ENCODE measurements around the gene FCGR2B. TPM values are rescaled to one million over a fixed set of nuclear protein-coding genes. Genes with fewer than 3 reads are reported as not detected.
"Not testable (repeated sequence)": the region's sequence is repeated elsewhere in the genome, so short reads cannot be mapped to it uniquely, and the experiment has no call there.

The FCGR2B gene
- total RNA-seq, 2 experiments from 2014 or later, result not detected

DNA sequence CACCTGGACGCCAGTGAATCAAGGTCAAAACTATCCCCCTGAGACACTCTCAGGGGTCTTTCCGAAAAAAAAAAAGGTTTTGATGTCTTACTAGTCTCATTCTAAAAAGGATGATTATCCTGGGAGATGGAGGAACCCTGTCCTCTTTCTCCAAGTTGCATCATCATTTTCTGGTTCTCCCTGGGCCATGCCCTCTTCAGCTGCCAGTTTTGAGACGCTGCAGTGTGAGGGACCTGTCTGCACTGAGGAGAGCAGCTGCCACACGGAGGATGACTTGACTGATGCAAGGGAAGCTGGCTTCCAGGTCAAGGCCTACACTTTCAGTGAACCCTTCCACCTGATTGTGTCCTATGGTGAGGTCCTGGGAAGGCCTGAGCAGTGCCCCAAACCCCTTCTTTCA lies 47.6 kb downstream of the FCGR2B start:
- intact Hi-C loops (cut with DNase I, micrococcal nuclease), result no loop called here
- H3K36me3 Mint-ChIP-seq (ENCODE audit: low read depth), result no peaks in the 10 kb centered on the region
- no peaks in the 10 kb centered on the region for H3K9me3 Mint-ChIP-seq (ENCODE audit: low read depth)
- CTCF ChIA-PET, result interaction anchor here (0.7 to 1.2 kb wide), 2 partner anchors 28 to 818 kb away, joined by 3 to 5 read pairs; no protein-coding TSS in a partner anchor
- POLR2A ChIA-PET, result no interaction called here
- no peak for ATAC-seq
- no peak for DNase-seq
- no peak overlapping the region for H3K27ac Mint-ChIP-seq
- H3K4me3 Mint-ChIP-seq, result no peak overlapping the region
- no peaks in the 10 kb centered on the region for H3K4me1 Mint-ChIP-seq
- peaks cover 23% of the 10 kb centered on the region for H3K27me3 Mint-ChIP-seq

DNA sequence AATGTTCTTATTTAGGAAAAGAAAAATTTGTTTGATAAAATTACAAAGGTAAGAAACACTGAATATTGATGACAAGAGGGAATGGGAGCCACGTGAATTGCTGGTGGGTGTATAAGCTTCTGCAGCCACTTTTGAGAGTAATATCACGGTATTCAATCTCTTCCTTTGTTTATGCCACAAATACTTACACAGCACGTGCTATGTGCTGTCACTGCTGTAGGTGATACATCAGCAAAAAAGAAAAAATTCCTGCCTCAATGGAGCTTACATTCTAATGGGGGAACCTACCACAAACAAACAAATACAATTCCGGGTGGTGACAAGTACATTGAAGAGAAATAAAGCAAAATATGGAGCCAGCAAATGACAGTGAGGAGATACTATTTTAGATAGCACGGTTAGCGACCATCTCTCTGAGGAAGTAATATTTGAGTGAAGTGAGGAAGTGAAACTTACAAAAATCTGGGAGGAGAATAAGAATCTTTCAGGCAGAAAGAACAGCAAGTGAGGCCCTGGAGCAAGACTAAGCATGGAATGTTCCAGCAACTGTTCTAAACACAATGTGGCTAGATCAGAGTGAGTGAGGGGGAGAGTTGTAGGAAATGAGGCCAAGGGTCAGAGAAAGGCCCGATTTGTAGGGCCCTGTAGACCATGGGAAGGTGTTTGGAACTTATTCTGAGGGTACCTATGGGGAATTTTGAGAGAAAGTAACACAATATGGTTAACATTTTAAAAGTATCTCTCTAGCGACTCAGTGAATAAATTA lies 55.8 kb downstream of the FCGR2B start:
- intact Hi-C loops (cut with DNase I, micrococcal nuclease), result no loop called here
- DNase-seq, result no peak
- H3K9me3 Mint-ChIP-seq (ENCODE audit: low read depth), result no peaks in the 10 kb centered on the region
- CTCF ChIA-PET, result no interaction called here
- POLR2A ChIA-PET, result no interaction called here
- no peak for ATAC-seq
- no peak overlapping the region for H3K4me3 Mint-ChIP-seq
- no peak overlapping the region for H3K27ac Mint-ChIP-seq
- peaks cover 37% of the 10 kb centered on the region for H3K27me3 Mint-ChIP-seq
- H3K4me1 Mint-ChIP-seq, result peaks cover 12% of the 10 kb centered on the region
- no peaks in the 10 kb centered on the region for H3K36me3 Mint-ChIP-seq (ENCODE audit: low read depth)

DNA sequence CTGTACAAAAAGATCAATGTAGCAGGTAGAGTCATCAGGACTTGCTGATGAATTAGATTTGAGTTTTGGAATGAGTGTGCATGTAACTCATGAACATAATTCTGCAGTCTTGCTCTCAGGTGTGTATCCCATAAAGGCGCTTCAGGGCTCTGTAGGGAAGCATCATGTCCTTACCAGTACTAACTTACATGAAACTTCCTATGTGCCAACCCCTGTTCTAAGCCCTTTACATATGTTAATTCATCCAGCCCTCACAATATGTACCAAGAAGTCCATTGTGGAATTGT lies 56.3 kb downstream of the FCGR2B start:
- H3K4me1 Mint-ChIP-seq, result peaks cover 12% of the 10 kb centered on the region
- no peak overlapping the region for H3K27ac Mint-ChIP-seq
- peaks cover 39% of the 10 kb centered on the region for H3K27me3 Mint-ChIP-seq
- POLR2A ChIA-PET, result no interaction called here
- CTCF ChIA-PET, result no interaction called here
- intact Hi-C loops (cut with DNase I, micrococcal nuclease), result no loop called here
- ATAC-seq (peak; percentile 82), DNase-seq (no peak)
- no peaks in the 10 kb centered on the region for H3K36me3 Mint-ChIP-seq (ENCODE audit: low read depth)
- H3K9me3 Mint-ChIP-seq (ENCODE audit: low read depth), result no peaks in the 10 kb centered on the region
- no peak overlapping the region for H3K4me3 Mint-ChIP-seq

DNA sequence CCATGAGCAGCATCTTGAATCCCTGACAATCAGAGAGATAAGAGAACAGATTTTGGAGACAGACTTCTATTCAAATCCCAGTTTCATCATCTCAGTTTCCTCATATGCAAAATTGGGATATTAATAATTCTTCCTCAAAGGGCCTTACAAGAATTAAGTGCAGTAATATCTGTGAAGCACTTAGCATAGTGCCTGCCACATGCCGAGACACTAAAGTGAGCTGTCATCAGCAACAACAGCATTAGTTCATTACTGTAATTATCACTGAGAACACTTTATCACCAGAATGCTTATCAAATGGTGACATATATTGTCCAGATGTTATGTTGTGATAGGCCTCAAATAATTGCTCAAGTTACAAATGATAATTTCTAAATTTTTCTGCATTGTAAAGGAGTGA lies 57.5 kb downstream of the FCGR2B start:
- CTCF ChIA-PET, result no interaction called here
- Mint-ChIP-seq H3K4me3 (no peak overlapping the region), H3K9me3 (ENCODE audit: low read depth) (no peaks in the 10 kb centered on the region), H3K27me3 (peaks cover 38% of the 10 kb centered on the region), H3K4me1 (peaks cover 13% of the 10 kb centered on the region), H3K36me3 (ENCODE audit: low read depth) (no peaks in the 10 kb centered on the region), H3K27ac (no peak overlapping the region)
- POLR2A ChIA-PET, result no interaction called here
- intact Hi-C loops (cut with DNase I, micrococcal nuclease), result no loop called here
- DNase-seq, result no peak
- no peak for ATAC-seq

DNA sequence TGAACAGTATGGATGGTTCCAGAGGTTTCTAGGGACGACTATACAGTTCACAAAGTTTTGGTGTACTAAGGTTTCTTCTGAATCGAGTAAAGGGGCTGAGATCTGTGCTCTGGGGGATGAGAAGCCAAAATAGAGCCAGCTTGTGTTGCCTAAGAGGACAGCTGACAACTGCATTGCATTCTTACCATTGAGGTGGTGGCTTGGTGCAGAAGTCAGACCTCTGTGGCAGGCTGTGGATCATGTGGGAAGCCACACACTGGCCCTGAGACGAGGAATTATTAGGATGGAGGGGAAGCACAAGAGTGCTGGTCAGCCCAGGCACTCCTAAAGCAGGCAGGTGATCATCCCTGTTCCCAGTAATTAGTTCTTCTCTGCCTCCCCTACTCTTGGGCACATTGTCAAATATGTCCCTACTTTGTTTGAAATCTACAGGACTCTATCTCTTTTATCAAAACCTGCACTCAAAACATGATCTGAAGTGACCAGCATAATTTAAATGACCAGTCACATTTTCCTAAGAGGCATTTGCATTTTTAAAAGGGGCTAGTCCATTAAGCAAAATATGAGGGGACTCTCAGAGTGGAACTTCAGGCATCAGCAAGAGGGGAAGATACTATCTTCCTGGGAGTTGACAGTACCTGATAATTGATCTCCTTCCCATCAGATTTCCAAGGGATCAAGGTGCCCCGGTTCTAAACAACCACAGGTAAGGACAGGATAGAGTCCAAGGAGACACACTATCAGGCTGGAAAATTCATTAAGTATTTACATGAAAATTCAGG lies 58.2 kb downstream of the FCGR2B start, which contains the start of gene FCRLB:
FCRLB (plus strand) TSS at position 589 of the 782 bp plus-strand sequence. CDS start 1,129 bp downstream, outside the sequence.
- no peak within 1 kb of the TSS for H3K4me3 Mint-ChIP-seq
- no peak for DNase-seq
- H3K27me3 Mint-ChIP-seq, result peaks cover 41% of the 10 kb centered on the region
- H3K4me1 Mint-ChIP-seq, result peaks cover 18% of the 10 kb centered on the region
- no peaks in the 10 kb centered on the region for H3K36me3 Mint-ChIP-seq (ENCODE audit: low read depth)
- intact Hi-C loops (cut with DNase I, micrococcal nuclease), result no loop called here
- POLR2A ChIA-PET, result no interaction called here
- CTCF ChIA-PET, result interaction anchor here (1.4 to 2.0 kb wide), 4 partner anchors 12 to 19 kb away, joined by 4 to 6 read pairs (median 5); partner anchors contain the start of gene FCRLA
- H3K9me3 Mint-ChIP-seq (ENCODE audit: low read depth), result no peaks in the 10 kb centered on the region
- no peak for ATAC-seq
- no peak within 1 kb of the TSS for H3K27ac Mint-ChIP-seq

DNA sequence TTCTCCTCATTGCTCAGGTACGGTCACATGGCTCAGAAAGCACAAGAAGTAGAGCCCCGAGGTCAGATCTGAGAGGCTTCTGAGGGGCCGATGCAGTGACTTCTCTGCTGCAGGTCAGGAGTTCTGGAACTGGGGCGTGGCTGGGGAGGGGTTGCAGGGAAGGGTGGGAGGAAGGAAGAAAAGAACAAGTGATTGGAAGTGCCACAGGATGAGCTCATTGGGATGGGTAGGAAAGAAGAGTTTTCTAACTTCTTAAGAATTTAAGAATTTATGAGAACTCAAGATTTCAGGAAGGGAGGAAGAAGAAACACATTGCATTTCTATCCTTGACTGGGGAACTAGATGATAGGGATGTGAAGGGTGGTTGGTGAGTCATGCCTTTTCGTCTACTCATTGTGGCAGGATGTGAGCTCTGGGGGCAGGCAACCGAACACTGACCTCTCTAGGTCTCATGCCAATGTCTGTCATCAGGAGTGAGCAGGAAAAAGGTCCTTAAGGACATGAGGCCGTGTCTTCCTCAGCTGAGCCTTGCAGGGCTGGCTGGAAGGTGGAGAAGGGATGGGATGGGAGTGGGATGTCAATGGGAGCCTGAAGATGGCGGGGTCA lies 58.9 kb downstream of the FCGR2B start:
- peaks cover 41% of the 10 kb centered on the region for H3K27me3 Mint-ChIP-seq
- intact Hi-C loops (cut with DNase I, micrococcal nuclease), result no loop called here
- DNase-seq, result no peak
- ATAC-seq, result no peak
- no peak overlapping the region for H3K4me3 Mint-ChIP-seq
- peaks cover 18% of the 10 kb centered on the region for H3K4me1 Mint-ChIP-seq
- ChIA-PET CTCF (interaction anchor here (1.4 to 2.0 kb wide), 4 partner anchors 11 to 18 kb away, joined by 4 to 6 read pairs (median 5); partner anchors contain the start of gene FCRLA), POLR2A (no interaction called here)
- H3K27ac Mint-ChIP-seq, result no peak overlapping the region
- no peaks in the 10 kb centered on the region for H3K36me3 Mint-ChIP-seq (ENCODE audit: low read depth)
- no peaks in the 10 kb centered on the region for H3K9me3 Mint-ChIP-seq (ENCODE audit: low read depth)

DNA sequence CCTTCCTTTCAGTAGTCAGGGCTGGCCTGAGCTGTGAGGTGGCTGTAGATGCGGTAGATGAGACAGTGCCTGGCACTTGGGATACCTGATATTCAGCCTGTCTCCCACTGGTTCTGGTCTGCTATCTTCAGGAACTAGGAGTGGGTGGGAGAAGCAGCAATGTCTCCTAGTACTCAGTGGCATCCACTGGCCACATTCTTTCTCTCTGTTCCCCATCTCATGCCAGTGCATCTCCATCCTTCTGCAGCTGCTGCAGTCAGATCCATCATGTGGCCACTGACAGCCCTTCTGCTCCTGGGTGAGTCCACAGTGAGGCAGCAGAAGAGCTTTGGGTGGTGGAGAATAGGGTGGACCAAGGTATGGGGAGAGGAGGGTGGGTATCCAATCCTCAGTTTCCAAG lies 59.5 kb downstream of the FCGR2B start:
- ChIA-PET POLR2A (interaction anchor here (0.7 kb wide), 1 partner anchor 27 kb away, joined by 3 read pairs; no protein-coding TSS in a partner anchor), CTCF (interaction anchor here (0.6 to 2.0 kb wide), 5 partner anchors 11 to 17 kb away, joined by 3 to 6 read pairs (median 5); partner anchors contain the start of gene FCRLA)
- Mint-ChIP-seq H3K27ac (no peak overlapping the region), H3K9me3 (ENCODE audit: low read depth) (no peaks in the 10 kb centered on the region), H3K4me1 (peaks cover 19% of the 10 kb centered on the region), H3K27me3 (peaks cover 36% of the 10 kb centered on the region), H3K4me3 (no peak overlapping the region), H3K36me3 (ENCODE audit: low read depth) (no peaks in the 10 kb centered on the region)
- intact Hi-C loops (cut with DNase I, micrococcal nuclease), result no loop called here
- DNase-seq (no peak), ATAC-seq (no peak)

DNA sequence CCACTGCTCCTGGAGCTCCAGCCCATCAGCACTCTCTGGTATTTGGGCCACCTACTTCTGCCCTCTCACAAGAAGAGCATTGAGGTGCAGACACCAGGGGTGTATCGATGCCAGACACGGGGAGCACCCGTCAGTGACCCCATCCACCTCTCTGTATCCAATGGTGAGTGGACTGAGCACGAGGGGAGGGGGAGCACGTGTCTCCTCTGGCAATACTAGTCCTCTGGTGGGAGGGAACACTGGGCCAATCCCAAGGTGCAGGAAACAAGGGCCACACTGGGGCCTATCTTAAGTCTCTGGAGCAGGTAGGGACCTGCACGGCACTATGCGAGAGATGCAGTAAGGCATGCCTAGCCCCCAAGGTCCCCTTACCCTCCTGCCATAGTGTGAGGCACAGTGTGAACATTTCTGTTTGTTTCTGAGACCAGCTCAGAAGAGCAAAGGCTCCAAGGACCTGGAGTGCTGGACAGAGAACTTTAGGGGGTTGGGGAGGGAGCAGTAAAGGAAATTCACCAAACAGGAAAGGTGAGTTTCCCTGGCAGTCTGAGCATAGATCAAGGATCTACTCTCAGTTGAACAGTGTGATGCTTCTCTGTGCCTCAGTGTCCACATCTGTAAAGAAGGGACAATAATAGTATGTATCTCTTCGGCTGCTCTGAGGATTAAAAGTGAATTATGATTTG lies 60.7 kb downstream of the FCGR2B start:
- ATAC-seq (no peak), DNase-seq (no peak)
- Mint-ChIP-seq H3K9me3 (ENCODE audit: low read depth) (no peaks in the 10 kb centered on the region), H3K4me3 (no peak overlapping the region), H3K27me3 (peaks cover 40% of the 10 kb centered on the region), H3K4me1 (peaks cover 30% of the 10 kb centered on the region), H3K36me3 (ENCODE audit: low read depth) (no peaks in the 10 kb centered on the region), H3K27ac (no peak overlapping the region)
- ChIA-PET CTCF (interaction anchor here (0.6 to 2.0 kb wide), 4 partner anchors 16 to 398 kb away, joined by 3 to 6 read pairs (median 4); no protein-coding TSS in a partner anchor), POLR2A (interaction anchor here (0.7 kb wide), 1 partner anchor 25 kb away, joined by 3 read pairs; no protein-coding TSS in a partner anchor)
- intact Hi-C loops (cut with DNase I, micrococcal nuclease), result no loop called here

DNA sequence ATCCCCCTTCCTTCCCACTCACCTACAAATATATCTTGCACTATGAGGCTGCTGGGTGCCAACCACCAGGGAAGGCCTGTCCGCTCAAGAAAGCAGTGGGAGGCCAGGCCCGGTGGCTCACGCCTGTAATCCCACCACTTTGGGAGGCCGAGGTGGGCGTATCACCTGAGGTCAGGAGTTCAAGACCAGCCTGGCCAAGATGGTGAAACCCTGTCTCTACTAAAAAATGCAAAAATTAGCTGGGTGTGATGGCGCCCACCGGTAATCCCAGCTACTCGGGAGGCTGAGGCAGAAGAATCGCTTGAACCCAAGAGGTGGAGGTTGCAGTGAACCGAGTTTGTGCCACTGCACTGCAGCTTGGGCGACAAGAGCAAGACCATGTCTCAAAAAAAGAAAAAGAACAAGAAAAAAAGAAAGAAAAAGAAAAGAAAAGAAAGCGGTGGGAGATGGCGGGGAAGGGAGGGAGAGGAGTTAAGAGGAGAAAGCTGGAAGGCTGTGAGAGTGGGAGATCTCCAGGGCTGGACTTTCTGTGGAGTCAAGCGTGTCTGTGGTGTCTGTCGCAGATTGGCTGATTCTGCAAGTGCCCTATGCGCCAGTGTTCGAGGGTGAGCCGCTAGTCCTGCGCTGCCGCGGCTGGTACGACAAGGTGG lies 62.4 kb downstream of the FCGR2B start:
- ChIA-PET CTCF (interaction anchor here (0.7 to 1.3 kb wide), 3 partner anchors 10 to 241 kb away, joined by 3 to 4 read pairs (median 3); no protein-coding TSS in a partner anchor), POLR2A (interaction anchor here (0.6 kb wide), 1 partner anchor 12 kb away, joined by 6 read pairs; no protein-coding TSS in a partner anchor)
- peaks cover 41% of the 10 kb centered on the region for H3K27me3 Mint-ChIP-seq
- H3K36me3 Mint-ChIP-seq (ENCODE audit: low read depth); DNase-seq; H3K9me3 Mint-ChIP-seq (ENCODE audit: low read depth); H3K27ac Mint-ChIP-seq; intact Hi-C loops (cut with DNase I, micrococcal nuclease); ATAC-seq: not testable (repeated sequence)
- H3K4me1 Mint-ChIP-seq, result peaks cover 40% of the 10 kb centered on the region
- H3K4me3 Mint-ChIP-seq, result peak overlapping the region; percentile 73

DNA sequence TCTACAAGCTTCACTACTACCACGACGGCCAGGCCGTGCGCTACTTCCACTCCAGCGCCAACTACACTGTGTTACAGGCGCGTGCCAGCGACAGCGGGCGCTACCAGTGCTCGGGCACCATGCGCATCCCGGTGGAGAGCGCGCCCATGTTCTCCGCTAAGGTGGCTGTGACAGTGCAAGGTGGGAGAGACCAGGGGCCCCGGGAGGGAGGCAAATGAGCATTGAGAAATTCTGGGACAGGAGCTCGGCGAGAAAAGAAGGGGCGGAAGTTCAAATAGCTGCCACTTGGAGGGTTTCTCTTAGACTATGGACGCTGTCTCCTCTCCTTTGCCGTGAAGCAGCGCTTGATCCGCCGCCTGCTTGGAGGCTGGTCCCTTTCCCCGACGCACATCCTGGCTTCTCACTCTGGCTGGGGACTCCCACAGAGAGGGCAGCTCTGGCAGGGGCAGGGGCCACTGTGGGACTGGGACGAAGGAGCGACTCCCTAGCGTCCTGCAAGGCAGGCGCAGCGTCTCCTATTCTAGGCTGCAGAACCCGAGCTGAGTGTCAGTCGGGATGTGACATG lies 63.0 kb downstream of the FCGR2B start:
- Mint-ChIP-seq H3K27ac (no peak overlapping the region), H3K4me3 (peak overlapping the region; percentile 73), H3K4me1 (peaks cover 46% of the 10 kb centered on the region), H3K9me3 (ENCODE audit: low read depth) (no peaks in the 10 kb centered on the region), H3K27me3 (peaks cover 39% of the 10 kb centered on the region), H3K36me3 (ENCODE audit: low read depth) (no peaks in the 10 kb centered on the region)
- intact Hi-C loops (cut with DNase I, micrococcal nuclease), result loop anchor here in 1 of 2 experiments (2.0 kb wide), 1 partner anchor 105 kb away; no protein-coding TSS in a partner anchor
- ATAC-seq (peak; percentile 33), DNase-seq (peak; percentile 52)
- ChIA-PET POLR2A (interaction anchor here (0.6 kb wide), 1 partner anchor 11 kb away, joined by 6 read pairs; no protein-coding TSS in a partner anchor), CTCF (interaction anchor here (0.7 to 1.5 kb wide), 6 partner anchors 11 to 524 kb away, joined by 3 to 10 read pairs (median 4); partner anchors contain the start of gene NDUFS2)

Data from activated CD4-positive, alpha-beta T cell treated with anti-CD3 and anti-CD28 coated beads for 36 hours (primary cell).